ENCODE results near the gene IGFALS.
A peak's percentile ranks its signal among the peaks of the same experiment; 100 is the strongest.

Gene IGFALS

DNA sequence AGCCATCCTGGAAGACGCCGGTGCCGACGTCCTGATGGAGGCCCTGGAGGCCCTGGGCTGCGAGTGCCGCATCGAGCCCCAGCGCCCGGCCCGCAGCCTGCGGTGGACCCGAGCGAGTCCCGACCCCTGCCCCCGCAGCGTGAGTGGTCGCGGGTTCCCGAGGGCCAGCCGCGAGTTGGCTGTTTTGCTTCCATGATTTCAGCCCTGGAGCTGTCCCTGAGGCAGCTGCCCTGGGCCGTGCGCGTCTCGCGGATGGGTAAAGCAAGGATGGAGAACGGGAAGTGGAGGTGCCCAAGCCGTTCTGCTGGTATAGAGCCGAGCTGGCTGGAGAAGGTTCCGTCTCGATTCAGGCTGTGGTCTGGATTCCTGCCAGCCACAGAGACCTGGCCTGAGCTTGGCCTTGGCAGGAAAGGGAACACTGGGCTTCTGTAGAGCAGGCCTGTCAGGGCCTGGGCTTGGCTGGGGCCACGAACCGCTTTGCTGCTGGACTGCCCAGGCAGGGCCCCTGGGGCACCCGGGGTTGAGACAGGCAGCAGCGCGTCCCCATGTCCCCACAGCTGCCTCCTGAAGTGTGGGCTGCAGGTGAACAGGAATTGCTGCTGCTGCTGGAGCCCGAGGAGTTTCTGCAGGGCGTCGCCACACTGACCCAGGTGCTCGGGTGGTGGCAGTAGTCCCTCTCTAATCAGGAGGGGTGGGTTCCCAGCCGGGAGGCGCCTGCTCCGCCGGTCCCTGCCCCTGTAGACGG lies 19.6 kb downstream of the IGFALS start:
- peaks cover 47% of the 10 kb centered on the region for H3K79me2 ChIP-seq (ENCODE audit: insufficient read depth, low read length)
- peaks cover 63% of the 10 kb centered on the region for H3K36me3 ChIP-seq (ENCODE audit: insufficient read depth, low read length)
- ATAC-seq (ENCODE audit: insufficient read depth, low read depth), result peak; percentile 25
- H2AFZ ChIP-seq (ENCODE audit: low read depth, low read length), result peak overlapping the region; percentile 93
- H3K4me2 ChIP-seq (ENCODE audit: insufficient read depth, low read length), result peak overlapping the region; percentile 98
- no peaks in the 10 kb centered on the region for H3K9me3 ChIP-seq (ENCODE audit: insufficient read depth, low read length, severe bottlenecking)
- no peak for TF ChIP-seq EZH2 (IDR thresholded peaks at IDR 0.05; ENCODE audit: borderline replicate concordance, low read depth, low read length, severe bottlenecking)
- TF ChIP-seq, protein P1, sequence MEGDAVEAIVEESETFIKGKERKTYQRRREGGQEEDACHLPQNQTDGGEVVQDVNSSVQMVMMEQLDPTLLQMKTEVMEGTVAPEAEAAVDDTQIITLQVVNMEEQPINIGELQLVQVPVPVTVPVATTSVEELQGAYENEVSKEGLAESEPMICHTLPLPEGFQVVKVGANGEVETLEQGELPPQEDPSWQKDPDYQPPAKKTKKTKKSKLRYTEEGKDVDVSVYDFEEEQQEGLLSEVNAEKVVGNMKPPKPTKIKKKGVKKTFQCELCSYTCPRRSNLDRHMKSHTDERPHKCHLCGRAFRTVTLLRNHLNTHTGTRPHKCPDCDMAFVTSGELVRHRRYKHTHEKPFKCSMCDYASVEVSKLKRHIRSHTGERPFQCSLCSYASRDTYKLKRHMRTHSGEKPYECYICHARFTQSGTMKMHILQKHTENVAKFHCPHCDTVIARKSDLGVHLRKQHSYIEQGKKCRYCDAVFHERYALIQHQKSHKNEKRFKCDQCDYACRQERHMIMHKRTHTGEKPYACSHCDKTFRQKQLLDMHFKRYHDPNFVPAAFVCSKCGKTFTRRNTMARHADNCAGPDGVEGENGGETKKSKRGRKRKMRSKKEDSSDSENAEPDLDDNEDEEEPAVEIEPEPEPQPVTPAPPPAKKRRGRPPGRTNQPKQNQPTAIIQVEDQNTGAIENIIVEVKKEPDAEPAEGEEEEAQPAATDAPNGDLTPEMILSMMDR (IDR thresholded peaks at IDR 0.05; ENCODE audit: borderline replicate concordance, extremely low read depth, low read length, poor library complexity, severe bottlenecking), result no peak
- peak overlapping the region; percentile 83 for H3K27ac ChIP-seq (ENCODE audit: low read length)
- no peak for DNase-seq
- peaks cover 52% of the 10 kb centered on the region for H4K20me1 ChIP-seq (ENCODE audit: insufficient read depth, low read length)
- H3K4me3 ChIP-seq (ENCODE audit: low read depth in 1 of 2, low read length in 2 of 2), result peak overlapping the region; percentile 54 to 90
- H3K27me3 ChIP-seq (ENCODE audit: insufficient read depth, low read length, poor library complexity), result no peaks in the 10 kb centered on the region
- peaks cover 32% of the 10 kb centered on the region for H3K4me1 ChIP-seq (ENCODE audit: insufficient read depth, low read length)
- peak overlapping the region; percentile 99 for H3K9ac ChIP-seq (ENCODE audit: low read depth, low read length)

DNA sequence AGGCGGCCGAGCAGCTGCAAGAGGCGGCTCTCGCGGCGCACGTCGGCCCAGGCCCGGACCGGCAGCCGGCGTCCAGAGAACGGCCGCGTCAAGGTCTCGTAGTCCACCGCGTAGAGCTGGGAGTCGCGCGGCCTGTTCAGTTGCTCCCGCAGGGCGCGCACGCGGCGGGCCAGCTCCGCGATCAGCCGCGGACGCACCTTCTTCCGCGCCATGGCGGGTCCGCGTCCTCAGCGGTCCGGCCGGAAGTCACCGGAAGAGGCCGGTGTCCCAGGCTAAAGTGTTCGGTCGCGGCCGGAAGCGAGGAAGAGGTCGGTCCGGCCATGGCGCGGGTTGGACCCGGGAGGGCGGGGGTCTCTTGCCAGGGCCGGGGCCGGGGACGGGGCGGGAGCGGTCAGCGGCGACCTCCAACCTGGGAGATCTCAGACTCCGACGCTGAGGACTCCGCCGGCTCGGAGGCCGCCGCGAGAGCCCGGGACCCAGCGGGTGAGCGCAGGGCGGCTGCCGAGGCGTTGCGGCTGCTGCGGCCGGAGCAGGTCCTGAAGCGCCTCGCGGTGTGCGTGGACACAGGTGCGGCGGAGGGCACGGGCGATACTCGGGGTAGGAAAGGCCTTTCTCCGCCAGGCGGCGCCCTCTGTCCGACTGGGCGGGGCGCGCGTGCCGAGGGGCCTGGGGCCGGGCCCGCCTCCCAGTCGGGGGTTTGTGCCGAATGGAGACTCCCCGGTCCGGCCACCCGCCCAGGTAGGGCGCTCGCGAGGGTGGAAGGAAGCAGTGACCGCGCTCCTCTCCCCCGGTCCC lies 20.4 kb downstream of the IGFALS start, which contains the start of gene MRPS34:
Gene MRPS34 (minus strand): TSS at position 227 of the 795 bp plus-strand sequence. CDS start 15 bp downstream, at position 212.
- peak within 1 kb of the TSS; percentile 99 for H3K9ac ChIP-seq (ENCODE audit: low read depth, low read length)
- DNase-seq (peak; percentile 83), ATAC-seq (ENCODE audit: insufficient read depth, low read depth) (peak; percentile 68)
- H3K9me3 ChIP-seq (ENCODE audit: insufficient read depth, low read length, severe bottlenecking), result no peaks in the 10 kb centered on the region
- no peaks in the 10 kb centered on the region for H3K27me3 ChIP-seq (ENCODE audit: insufficient read depth, low read length, poor library complexity)
- H4K20me1 ChIP-seq (ENCODE audit: insufficient read depth, low read length), result peaks cover 48% of the 10 kb centered on the region
- peak within 1 kb of the TSS; percentile 93 for H2AFZ ChIP-seq (ENCODE audit: low read depth, low read length)
- H3K4me3 ChIP-seq (ENCODE audit: low read depth in 1 of 2, low read length in 2 of 2), result peak within 1 kb of the TSS; percentile 54 to 90
- TF ChIP-seq, protein P1 (IDR thresholded peaks at IDR 0.05; ENCODE audit: borderline replicate concordance, extremely low read depth, low read length, poor library complexity, severe bottlenecking), result peak; percentile 79
- no peak for TF ChIP-seq EZH2 (IDR thresholded peaks at IDR 0.05; ENCODE audit: borderline replicate concordance, low read depth, low read length, severe bottlenecking)
- H3K4me1 ChIP-seq (ENCODE audit: insufficient read depth, low read length), result peaks cover 32% of the 10 kb centered on the region
- H3K27ac ChIP-seq (ENCODE audit: low read length), result peak within 1 kb of the TSS; percentile 83
- peaks cover 64% of the 10 kb centered on the region for H3K36me3 ChIP-seq (ENCODE audit: insufficient read depth, low read length)
- peaks cover 44% of the 10 kb centered on the region for H3K79me2 ChIP-seq (ENCODE audit: insufficient read depth, low read length)
- H3K4me2 ChIP-seq (ENCODE audit: insufficient read depth, low read length), result peak within 1 kb of the TSS; percentile 98

DNA sequence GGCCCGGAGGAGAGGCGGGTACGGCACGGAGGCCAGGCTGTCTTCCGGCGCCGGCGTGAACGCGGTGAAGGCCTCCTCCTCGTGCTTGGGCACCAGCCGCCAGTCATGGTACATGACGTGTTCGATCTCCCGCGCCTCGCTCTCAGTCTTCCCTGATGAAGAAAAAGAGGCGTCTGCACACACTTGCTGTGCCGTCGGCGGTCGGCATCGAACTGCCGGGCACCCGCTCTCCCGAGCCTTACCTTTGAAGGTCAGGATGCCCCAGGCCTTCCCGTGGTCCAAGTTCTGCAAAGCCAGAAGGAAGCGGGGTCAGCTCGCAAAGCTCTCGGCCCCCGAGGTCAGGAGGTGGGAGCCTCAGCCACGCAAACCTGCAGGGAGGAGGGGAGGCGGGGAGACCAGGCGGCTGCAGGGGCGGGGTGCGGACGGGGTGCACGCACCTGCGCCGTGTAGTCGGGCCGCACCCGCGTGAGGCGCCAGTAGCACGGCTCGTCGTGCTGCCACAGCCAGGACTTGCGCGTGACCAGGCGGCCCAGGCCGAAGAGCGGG lies 21.1 kb downstream of the IGFALS start, which contains the start of gene EME2:
Gene EME2 (plus strand): TSS at position 449 of the 546 bp plus-strand sequence. CDS start 418 bp downstream, outside the sequence.
- H2AFZ ChIP-seq (ENCODE audit: low read depth, low read length), result peak within 1 kb of the TSS; percentile 93
- peak; percentile 50 for DNase-seq
- H3K4me2 ChIP-seq (ENCODE audit: insufficient read depth, low read length), result peak within 1 kb of the TSS; percentile 98
- no peak for TF ChIP-seq EZH2 (IDR thresholded peaks at IDR 0.05; ENCODE audit: borderline replicate concordance, low read depth, low read length, severe bottlenecking)
- TF ChIP-seq, protein P1 (IDR thresholded peaks at IDR 0.05; ENCODE audit: borderline replicate concordance, extremely low read depth, low read length, poor library complexity, severe bottlenecking), result no peak
- peak; percentile 25 for ATAC-seq (ENCODE audit: insufficient read depth, low read depth)
- H3K36me3 ChIP-seq (ENCODE audit: insufficient read depth, low read length), result peaks cover 64% of the 10 kb centered on the region
- H4K20me1 ChIP-seq (ENCODE audit: insufficient read depth, low read length), result peaks cover 44% of the 10 kb centered on the region
- peak within 1 kb of the TSS; percentile 83 for H3K27ac ChIP-seq (ENCODE audit: low read length)
- no peaks in the 10 kb centered on the region for H3K27me3 ChIP-seq (ENCODE audit: insufficient read depth, low read length, poor library complexity)
- H3K4me1 ChIP-seq (ENCODE audit: insufficient read depth, low read length), result peaks cover 32% of the 10 kb centered on the region
- H3K79me2 ChIP-seq (ENCODE audit: insufficient read depth, low read length), result peaks cover 44% of the 10 kb centered on the region
- H3K9ac ChIP-seq (ENCODE audit: low read depth, low read length), result peak within 1 kb of the TSS; percentile 99
- H3K9me3 ChIP-seq (ENCODE audit: insufficient read depth, low read length, severe bottlenecking), result no peaks in the 10 kb centered on the region
- peak within 1 kb of the TSS; percentile 54 to 90 for H3K4me3 ChIP-seq (ENCODE audit: low read depth in 1 of 2, low read length in 2 of 2)
